ENCODE data around the gene ABHD6.
"Not testable (repeated sequence)": the region's sequence is repeated elsewhere in the genome, so short reads cannot be mapped to it uniquely, and the experiment has no call there.

Gene ABHD6

DNA sequence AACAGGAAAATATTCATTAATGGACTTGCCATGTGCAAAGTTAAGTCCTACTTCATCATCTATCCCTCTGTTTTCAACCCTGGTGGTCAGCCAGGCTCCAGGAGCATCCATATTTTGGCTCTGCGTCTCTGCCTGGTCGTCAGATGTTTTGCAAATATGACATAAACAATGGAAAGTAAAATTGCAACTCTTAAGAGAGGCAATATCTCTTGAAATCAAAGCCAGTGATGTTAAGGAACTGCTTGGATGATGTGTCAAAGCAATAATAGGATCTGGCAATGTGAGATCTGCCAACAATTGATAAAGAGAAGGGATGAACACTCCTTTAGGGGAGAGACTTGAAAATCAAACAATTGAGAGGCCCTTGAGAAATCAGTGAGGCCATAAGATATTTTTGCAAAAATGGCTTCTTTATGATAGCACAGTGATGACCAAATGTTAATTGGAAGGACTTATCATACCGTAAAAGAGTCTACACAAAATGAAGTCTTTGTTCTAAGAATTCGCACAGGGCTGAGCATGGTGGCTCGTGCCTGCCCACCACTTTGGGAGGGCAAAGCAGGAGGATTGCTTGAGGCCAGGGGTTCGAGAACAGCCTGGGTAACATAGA is 6.5 kb downstream of the ABHD6 start:
- no peak for DNase-seq

- DNase-seq, result no peak
These were observed 8.8 kb downstream of the ABHD6 start for GRCh38 chr3:58246148-58247047.

DNA sequence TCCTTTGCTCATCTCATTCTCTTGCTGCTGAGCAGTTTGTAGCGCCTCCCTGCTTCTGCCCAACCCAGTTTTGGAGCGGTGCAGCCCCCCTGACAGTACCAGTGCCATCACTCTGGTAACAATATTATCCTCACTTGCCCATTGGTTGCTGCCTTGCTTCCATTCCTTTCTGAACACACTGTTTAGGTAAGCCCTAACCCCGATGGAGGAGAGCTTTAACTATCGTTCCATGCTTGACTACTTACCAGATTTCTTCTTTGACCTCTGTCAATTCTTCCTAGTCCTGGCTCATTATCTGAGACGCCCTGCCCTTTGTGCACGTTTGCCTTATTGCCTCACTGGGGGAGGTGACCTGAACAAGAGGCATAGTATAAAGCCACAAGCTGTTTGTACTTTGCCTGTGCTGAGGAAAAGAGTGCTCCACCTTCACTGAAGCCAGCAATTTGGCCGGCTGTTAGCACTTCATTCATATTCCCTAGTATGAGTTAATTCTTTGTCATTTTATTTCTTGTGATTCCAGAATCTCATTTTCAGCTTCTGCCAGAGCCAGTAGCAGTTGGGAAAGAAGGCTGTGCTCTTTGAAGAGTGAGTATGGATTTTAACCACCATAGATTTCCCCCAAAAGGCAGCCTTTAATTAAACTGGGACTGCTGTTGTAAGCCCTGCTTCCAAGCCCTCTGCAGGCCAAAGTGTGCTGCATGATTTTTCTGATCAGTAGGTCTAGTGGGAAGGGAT is 11.9 kb downstream of the ABHD6 start:
- no peak for DNase-seq

GRCh38 chr3:58250093-58250707 is 12.6 kb downstream of the ABHD6 start:
- DNase-seq, result no peak

DNA sequence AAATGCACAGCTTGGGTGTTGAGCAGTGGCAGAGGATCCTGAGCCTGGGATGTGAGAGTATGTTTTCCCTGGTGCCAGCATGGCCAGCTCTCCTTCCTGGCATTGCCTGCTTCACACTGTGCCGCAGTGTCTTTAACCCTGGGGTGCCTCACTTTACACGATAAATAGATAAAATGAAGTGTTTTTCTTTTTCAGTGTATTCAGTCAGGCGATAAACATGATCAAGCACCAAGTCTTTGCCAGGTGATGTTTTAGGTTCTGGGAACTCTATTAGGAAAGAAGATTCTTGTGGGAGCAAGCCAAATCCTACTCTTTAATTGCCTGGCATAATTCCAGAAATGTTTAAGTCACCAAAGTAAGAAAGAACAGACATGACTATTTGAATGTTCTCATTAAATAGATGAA is 14.0 kb downstream of the ABHD6 start:
- no peak for DNase-seq

GRCh38 chr3:58254144-58254543 is 16.6 kb downstream of the ABHD6 start:
- DNase-seq, result no peak

- DNase-seq, result no peak
These were observed 18.5 kb downstream of the ABHD6 start for GRCh38 chr3:58256061-58256460.

DNA sequence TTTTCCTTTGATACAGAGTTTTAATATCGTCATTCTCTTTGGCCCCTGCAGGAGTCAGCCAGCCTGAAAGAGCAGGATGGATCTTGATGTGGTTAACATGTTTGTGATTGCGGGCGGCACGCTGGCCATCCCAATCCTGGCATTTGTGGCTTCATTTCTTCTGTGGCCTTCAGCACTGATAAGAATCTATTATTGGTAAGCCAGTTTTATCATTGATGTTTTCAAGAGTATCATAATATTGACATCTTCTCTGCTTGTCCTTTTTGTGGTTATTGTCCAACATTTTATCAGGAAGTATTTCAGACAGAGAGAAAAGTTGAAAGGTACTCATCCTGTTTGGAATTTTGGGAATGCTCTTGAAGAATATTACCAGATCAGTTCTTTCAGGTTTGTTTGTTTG is 18.9 kb downstream of the ABHD6 start:
- no peak for DNase-seq

- no peak for DNase-seq
These were observed 20.9 kb downstream of the ABHD6 start for GRCh38 chr3:58258392-58259055.

GRCh38 chr3:58260261-58260731 is 22.7 kb downstream of the ABHD6 start:
- DNase-seq, result no peak

- no peak for DNase-seq
These were observed 23.1 kb downstream of the ABHD6 start for GRCh38 chr3:58260733-58261132.

DNA sequence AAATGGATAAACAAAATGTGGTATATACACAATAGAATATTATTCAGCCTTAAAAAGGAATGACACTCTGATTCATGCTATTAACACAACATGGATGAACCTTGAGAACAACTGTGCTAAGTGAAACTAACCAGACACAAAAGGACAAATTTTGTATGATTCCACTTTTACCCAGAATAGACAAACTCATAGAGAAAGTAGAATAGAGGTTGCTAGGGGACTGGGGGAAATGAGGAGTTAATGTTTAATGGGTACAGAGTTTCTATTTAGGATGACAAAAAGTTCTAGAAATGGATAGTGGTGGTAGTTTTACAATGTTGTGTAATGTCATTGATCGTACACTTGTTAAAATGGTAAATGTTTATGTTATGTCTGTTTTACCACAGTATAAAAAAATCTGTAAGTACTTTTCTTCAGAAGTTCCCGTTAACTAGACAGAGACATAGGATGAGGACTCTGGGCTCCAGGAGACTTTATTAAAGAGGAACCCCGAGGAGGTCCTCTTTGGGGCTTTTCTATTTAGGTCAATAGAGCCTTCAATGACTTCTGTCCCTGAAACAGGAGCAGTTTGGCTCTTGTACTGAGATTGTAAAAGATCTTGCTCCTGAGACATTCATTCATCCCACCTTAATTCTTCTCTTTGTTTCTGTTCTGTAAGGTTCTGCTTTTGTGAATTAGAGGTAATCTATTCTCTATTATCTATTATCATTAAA is 24.5 kb downstream of the ABHD6 start:
- DNase-seq, result no peak

- DNase-seq, result no peak
These were observed 29.0 kb downstream of the ABHD6 start for GRCh38 chr3:58266577-58266976.

DNA sequence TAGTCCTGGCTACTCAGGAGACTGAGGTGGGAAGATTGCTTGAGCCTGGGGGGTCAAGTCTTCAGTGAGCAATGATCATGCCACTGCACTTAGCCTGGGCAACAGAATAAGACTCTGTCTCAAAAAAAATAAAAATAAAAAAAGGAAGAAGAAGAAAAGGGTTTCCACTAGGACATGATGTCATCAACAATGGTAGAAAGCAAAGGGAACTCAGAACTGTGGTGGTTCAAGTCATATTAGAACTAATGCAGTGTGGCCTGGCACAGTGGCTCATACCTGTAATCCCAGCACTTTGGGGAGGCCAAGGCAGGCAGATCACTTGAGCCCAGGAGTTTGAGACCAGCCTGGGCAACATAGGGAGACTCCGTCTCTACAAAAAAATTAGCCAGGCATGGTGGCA is 30.0 kb downstream of the ABHD6 start:
- not testable (repeated sequence) for DNase-seq

DNA sequence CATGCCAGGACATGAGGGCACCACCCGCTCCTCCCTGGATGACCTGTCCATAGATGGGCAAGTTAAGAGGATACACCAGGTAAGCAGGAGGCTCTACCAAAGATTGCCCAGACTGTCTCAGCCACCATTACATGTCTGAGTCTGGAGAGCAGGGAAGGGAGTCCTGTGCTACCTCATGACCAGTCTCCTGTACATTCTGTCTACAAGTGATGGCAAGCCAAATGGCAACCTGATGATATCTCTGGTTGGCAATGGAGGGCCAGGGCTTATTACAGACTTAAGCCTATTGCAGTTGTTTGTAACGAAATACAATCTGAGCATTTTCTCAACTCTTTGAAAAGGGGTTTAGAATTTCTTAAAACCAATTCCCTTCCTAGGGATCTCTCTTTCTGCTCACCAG is 31.8 kb downstream of the ABHD6 start:
- no peak for DNase-seq

DNA sequence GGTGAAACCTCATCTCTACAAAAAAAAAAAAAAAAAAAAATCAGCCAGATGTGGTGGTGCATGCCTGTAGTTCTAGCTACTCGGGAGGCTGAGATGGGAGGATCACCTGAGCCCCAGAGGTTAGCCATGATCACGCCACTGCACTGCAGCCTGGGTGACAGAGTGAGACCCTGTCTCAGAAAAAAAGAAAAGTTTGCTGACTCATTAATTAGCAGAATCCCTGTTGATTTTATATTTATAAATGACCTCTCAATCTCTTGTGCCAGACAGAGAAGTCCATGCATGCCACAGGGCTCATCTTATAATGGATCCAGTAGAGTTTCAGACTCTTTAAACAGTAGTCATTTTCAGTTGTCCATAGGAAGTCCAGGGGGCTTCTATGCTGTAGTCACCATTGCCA is 32.9 kb downstream of the ABHD6 start:
- no peak for DNase-seq

GRCh38 chr3:58271901-58272501 is 34.4 kb downstream of the ABHD6 start:
- no peak for DNase-seq

- DNase-seq, result no peak
These were observed 35.3 kb downstream of the ABHD6 start for GRCh38 chr3:58272891-58273290.

- not testable (repeated sequence) for DNase-seq
These were observed 35.8 kb downstream of the ABHD6 start for GRCh38 chr3:58273362-58273761.

DNA sequence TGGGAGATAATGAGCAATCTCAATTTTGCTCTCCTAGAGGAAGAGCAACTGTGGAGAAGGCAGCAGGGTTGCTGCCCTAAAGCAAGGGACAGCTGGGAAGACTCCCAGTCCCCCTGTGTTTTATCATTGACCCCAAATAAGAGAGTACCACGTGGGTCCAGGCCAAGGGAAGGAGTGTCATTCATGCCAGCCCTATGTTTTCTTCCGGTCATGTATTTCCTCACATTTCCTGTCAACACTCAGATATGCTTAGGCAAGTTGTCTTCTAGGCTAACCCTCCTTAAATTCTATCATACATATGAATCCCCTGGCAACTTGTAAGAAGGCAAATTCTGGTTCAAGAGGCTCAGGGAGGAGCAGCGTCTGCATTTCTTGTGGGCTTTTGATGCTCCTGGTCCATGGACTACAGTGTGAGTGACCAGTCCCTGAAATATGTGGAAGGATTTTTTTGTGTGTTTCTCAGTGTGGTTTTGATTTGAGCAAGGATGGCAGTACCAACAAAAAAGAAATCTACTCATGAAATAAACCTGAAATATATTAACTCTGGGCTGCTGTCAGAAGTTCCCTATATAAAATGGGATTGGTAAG is 36.5 kb downstream of the ABHD6 start:
- no peak for DNase-seq

- no peak for DNase-seq
These were observed 43.5 kb downstream of the ABHD6 start for GRCh38 chr3:58281069-58281468.
